ENCODE measurements around the gene MOV10.

- TF ChIP-seq CTCF (IDR thresholded peaks at IDR 0.05) (no peak), POLR2A (IDR thresholded peaks at IDR 0.05) (no peak), EP300 (IDR thresholded peaks at IDR 0.05) (no peak), POLR2AphosphoS5 (IDR thresholded peaks at IDR 0.05) (no peak)
These were observed 15.4 kb downstream of the MOV10 start for GRCh38 chr1:112689842-112690237.

Data from stomach (tissue), 4 donors.